GM19463 (cell line): ENCODE measurements around the gene FAM227B.

ENCODE experiments used
- ATAC-seq: cut with Tn5 transposase; IDR thresholded peaks from one replicate; pipeline ENCODE4 v1.9.1; 2021; ENCODE audit warnings: mild to moderate bottlenecking, moderate library complexity; ENCODE audit not compliant: unreplicated experiment

The FAM227B gene

DNA sequence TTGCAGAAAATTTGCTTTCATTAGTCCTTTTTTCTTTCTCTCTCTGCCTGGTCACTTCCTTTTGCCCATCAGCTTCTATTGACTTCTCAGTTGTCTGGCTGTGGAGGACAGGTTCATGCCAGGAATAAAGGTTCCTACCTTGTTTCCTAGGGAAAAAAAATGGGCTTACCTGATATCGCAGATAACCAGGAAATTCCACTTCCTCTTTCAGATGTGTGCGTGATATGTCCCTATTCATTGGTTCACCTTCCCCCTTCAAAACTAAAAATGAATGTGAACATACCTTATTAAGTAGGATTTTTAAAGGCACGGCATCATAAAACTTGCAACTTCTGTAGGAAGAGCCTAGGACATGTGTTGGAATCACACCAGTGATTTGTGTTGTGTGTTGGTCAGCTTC lies 317.6 kb downstream of the FAM227B start:
- no peak for ATAC-seq

DNA sequence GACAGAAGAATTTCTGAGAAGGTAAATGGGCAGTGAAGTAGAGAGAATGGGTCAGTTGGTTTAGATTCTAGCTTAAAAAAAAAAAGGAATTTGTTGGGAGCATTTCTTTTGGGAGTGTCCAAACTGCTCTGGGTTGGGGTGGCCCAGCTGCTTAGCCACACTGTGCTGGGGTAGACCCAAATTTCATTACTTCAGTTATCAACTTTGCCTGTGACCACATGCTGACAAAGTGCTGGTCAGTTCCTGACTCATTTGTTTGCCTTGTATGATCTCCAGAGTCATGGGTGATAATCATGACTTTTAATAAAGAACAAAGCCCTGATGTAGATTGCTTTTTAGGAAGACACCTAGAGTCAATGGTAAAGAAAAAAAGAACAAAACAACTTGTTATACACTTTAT lies 319.1 kb downstream of the FAM227B start:
- ATAC-seq, result no peak

DNA sequence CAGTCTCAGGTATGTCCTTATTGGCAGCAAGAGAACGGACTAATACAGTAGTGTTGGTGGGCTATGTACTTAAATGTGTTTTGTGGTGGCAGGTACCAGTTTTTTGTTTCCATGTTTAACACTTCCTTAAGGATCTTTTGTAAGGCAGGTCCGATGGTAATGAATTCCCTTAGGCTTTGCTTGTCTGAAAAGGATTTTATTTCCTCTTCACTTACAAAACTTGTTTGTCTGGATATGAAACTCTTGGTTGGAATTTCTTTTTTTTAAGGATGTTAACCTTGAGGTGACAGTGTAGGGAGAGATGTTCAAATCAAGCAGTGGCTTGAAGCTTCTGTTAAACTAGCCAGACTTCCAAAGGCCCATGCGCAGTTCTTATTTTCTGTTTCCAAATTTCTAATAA lies 319.8 kb downstream of the FAM227B start:
- no peak for ATAC-seq

DNA sequence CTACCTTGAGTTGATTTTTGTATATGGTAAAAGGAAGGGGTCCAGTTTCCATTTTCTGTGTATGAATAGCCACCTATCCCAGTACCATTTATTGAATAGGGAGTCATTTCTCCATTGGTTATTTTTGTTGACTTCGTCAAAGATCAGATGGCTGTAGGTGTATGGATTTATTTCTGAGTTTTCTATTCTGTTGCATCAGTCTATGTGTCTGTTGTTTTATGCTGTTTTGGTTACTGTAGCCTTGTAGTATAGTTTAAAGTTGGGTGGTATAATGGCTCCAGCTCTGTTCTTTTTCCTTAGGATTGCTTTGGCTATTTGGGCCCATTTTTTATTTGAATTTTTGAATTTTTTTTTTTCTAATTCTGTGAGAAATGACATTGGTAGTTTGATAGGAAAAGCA lies 323.0 kb downstream of the FAM227B start:
- no peak for ATAC-seq

DNA sequence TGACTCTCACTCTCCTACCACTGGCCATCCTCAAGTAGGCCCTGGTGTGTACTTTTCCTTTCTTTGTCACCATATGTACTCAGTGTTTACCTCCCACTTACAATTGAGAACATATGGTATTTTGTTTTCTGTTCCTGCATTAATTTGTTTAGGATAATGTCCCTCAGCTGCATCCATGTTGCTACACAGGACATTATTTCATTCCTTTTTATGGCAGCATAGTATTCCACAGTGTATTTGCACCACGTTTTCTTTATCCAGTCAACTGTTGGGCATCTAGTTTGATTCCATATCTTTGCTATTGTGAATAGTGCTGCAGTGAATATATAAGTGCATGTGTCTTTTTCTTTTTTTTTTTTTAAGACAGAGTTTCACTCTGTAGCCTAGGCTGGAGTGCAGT lies 324.4 kb downstream of the FAM227B start:
- no peak for ATAC-seq

DNA sequence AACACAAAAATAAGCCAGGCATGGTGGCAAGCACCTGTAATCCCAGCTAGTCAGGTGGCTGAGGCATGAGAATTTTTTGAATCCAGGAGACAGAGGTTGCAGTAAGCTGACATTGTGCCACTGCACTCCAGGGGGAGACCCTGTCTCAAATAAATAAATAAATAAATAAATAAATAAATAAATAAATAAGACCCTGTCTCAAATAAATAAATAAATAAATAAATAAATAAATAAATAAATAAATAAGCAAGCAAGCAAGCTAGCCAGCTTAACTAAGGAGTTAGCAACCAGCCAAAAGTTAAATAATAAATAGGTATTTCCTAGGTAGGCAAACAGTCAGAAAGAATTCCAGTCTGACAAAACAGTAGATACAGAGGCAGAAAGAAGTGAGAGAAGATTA lies 326.7 kb downstream of the FAM227B start:
- no peak for ATAC-seq

DNA sequence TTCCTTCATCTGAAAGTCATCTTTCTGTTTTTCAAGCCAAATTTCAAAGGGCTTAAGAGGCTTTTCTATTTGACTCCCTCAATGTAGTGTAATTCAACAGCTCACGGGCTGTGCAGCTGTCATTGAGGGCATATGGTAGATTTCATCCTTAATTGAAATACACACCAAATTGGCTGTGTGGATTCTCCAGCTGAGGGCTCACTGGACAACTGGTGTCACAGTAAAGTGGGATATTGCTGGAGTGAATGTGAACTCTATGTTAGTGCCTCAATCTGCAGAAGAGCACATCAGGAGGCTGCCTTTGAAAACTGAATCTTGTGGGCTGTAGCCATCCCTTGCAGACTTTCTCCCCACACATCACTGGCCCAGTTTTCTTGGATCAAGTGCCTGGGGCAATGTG lies 330.4 kb downstream of the FAM227B start:
- ATAC-seq, result no peak

DNA sequence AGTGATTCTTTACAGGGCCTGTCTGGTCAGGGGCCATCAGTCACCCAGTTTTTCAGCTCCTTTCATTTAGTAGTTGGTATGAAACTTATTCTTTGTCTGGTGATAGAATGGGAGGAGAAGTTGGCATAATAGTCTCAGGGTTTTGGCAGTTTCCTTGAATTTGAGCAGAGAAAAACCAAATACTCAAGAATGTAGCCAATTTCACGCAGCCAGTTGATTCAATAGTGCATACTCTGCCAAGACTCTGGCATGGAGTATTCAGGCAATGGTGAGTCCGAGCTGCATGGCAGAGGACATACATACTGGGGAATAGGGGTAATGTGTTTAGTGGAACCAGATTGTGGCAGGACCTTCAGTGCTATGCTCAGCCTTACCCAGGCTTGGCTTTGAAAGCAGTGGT lies 332.2 kb downstream of the FAM227B start:
- ATAC-seq, result no peak

DNA sequence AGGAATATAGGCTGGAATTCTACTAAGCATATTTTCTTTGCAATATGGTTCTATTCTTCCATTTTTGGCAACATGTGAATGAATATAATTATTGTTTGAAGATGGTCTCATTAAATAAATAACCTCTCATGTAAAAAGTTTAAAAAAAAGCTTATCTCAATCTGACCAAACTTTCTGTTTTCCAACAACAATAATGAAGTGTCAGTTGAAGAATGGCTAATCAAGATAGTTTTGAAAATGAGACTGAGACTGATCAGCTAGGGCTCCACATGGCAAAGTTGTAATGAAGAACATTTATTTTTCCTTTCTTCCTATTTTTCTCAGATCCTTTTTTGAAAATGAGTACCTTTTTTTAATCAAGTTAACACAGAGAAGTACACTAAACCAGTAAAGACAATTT lies 333.1 kb downstream of the FAM227B start:
- ATAC-seq, result no peak

DNA sequence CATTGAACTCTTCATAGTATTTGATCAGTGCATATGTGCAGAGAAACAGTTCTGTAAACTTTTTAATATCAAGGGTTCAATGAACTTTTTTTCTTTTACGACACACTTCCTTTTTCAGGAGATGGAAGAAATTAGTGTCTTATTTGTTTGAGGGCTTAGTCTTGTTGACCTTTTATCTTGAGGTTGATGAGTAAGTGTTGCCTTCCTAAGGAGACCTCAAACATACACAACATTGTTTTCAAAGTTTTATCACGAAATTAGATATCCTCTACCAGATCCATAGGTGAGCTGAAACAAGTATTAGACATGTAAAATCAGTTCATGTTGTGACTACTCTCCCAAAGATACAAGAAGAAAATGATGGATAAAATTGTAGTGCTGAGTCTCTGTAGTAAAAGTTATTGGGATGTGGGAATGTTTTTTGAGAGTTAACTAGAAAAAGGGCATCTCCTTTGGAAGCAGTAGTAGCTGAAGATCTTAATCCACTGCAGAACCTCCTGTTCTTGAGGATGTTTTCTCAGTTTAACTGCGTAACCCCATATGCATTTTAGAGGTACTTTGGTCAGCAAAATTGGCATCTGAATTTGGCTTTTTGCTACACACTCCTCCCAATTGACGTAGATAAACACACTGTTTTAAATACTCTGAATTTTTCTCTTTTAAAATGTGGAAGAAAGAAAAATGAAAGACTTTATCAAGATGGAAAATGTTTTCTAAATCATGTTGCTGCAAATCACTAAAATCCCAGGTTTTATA lies 333.8 kb downstream of the FAM227B start:
- ATAC-seq, result no peak

DNA sequence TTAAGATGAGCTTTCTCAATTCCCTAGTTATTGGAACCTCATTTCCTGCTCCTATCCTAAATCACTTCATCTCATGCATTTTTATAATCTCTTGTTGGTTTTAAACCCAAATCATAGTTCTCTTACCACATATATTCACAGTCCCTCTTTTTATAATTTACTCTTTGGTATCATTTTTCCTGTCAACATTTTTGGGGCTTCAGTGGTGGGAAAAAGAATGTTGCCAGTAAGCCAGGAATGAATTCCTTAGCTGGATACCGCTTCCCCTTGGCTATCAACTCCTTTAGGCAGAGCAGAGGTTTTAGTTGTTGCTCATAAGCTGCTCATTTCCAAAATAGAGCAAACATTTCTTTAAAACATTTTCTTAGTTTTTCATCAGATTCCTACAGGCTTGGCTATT lies 338.3 kb downstream of the FAM227B start:
- ATAC-seq, result no peak

DNA sequence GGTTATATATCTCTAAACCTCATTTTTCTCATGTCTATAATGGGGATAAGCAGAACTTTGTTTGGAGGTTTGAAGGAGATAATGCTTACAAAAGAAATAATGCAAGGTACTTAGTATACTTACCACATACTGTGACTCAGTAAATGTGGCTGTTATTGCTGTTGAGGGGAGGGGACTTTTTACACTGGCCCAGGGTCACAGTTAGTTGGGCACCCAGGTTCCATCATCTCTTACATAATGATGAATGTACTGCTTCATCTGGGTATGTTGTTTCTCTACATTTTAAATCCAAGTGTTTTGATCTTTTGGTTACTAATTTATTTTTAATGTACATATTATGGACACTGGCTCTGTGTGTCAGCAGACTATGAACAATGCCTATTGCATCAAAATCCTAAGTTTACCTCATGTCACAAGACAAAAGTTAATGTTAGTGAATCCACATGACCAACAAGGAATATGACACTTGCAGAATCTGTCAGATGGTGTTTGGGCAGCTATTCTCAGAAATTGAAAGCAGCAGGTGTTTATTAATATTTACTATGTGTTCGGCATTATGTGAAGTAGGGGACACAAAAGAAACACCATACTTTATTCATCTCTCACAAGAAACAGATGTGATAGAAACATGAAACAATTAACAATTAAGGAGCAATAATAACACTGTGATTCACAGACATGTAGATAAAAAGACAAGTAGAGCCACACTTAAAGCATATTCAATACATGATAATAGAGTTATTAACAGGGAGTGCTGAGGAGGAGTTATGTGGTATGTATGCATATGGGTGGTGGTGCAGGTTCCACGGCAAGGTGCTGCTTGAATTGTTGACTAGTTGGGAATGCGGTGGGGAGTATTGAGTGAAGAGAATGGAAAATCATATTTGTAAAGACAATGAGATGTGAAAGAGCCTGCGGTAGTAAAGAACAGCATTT lies 340.8 kb downstream of the FAM227B start:
- no peak for ATAC-seq

DNA sequence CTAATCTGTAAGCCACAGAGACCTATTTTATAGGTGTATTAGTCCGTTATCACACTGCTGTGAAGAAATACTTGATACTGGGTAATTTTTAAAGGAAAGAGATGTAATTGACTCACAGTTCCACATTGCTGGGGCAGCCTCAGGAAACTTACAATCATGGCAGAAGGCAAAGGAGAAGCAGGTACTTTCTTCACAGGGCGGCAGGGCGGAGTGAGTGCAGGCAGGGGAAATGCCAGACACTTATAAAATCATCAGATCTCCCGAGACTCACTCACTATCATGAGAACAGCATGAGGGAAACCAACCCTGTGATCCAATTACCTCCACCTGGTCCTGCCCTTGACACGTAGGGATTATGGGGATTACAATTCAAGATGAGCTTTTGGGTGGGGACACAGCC lies 341.9 kb downstream of the FAM227B start:
- ATAC-seq, result no peak
